Uterus (tissue), 2 donors: Measurements from ENCODE around the gene FBXW7.

Experiments used
- POLR2A ChIP-seq, 2 donors: fragments of 450-650 bp; IDR thresholded peaks; one replicate each; pipeline ENCODE4 v1.6.1; 2016; ENCODE audit warnings: antibody characterized with exemption in 2 of 2, mild to moderate bottlenecking in 1 of 2, moderate library complexity in 1 of 2
- TF ChIP-seq, protein P1 (sequence below), 4 experiments: fragments of 200-600 bp in 2 of 4; fragments of 450-650 bp in 2 of 4; sonication (generic) in 2 of 4; IDR thresholded peaks; one replicate each; pipeline ENCODE4 v1.5.1; 2016 to 2019; ENCODE audit warnings: antibody characterized with exemption in 4 of 4, mild to moderate bottlenecking in 2 of 4, moderate library complexity in 1 of 4

DNA sequence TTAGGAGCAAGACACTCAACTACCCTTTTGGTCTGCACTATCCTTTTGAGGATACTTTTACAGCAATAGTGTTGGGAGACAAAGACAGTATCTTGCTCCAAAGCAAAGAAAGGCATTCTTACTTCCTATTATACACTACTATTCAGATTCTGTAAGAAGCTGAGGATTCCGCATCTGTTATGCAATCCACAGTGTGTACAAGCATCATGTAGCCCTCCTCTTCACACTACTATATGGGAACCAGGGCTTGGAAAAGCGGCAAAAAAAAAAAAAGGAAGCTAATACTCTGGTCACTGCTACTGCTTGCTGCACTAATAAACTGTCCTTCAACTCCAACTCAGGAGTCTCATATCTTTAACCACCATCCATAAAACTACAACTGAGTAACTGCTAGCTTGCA, 59.1 kb downstream of the FBXW7 start:
- no peak for TF ChIP-seq POLR2A (IDR thresholded peaks at IDR 0.05)
- TF ChIP-seq, protein P1, sequence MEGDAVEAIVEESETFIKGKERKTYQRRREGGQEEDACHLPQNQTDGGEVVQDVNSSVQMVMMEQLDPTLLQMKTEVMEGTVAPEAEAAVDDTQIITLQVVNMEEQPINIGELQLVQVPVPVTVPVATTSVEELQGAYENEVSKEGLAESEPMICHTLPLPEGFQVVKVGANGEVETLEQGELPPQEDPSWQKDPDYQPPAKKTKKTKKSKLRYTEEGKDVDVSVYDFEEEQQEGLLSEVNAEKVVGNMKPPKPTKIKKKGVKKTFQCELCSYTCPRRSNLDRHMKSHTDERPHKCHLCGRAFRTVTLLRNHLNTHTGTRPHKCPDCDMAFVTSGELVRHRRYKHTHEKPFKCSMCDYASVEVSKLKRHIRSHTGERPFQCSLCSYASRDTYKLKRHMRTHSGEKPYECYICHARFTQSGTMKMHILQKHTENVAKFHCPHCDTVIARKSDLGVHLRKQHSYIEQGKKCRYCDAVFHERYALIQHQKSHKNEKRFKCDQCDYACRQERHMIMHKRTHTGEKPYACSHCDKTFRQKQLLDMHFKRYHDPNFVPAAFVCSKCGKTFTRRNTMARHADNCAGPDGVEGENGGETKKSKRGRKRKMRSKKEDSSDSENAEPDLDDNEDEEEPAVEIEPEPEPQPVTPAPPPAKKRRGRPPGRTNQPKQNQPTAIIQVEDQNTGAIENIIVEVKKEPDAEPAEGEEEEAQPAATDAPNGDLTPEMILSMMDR (IDR thresholded peaks at IDR 0.05), result no peak
